Astrocyte of the cerebellum (primary cell): ENCODE results near the gene KLHL36.

ENCODE experiments used
- DNase-seq: peaks from one replicate; pipeline ENCODE4 v3.0.0-alpha.2; 2011; ENCODE audit warnings: low read depth
- H3K4me3 ChIP-seq: 2 replicates; pipeline ENCODE4 v1.5.1; 2011; ENCODE audit warnings: mild to moderate bottlenecking, low read depth, low read length, moderate library complexity
- in situ Hi-C: cut with HindIII; loops from 2 replicates; pipeline ENCODE4 v1.10.0; 2017; ENCODE audit warnings: low sequenced_read_pairs
- TF ChIP-seq, protein P1 (sequence below): IDR thresholded peaks from 2 replicates; pipeline ENCODE4 v1.5.1; 2012; ENCODE audit warnings: low read length, low read depth, moderate library complexity, mild to moderate bottlenecking; ENCODE audit errors: missing control alignments

The KLHL36 gene

DNA sequence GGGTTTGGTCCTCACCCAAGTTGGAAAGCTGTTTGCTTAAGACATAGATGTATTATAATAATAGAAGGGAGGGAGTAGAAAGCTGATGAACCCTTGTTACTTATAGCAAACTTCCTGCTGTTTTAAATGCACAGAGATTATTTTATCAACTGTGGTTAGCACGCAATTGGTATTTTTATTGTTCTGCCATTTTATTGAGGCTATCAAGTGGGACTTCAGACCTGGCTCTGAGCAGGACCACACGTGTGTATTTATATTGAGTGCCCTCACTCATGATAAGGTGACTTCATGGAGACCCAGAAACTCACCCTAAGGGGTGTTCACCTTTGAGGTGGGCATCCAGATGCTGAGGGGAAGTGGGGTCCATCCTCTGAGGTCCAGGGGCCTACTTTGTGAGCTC is 17.0 kb downstream of the KLHL36 start:
- no peak for DNase-seq
- no peak overlapping the region for H3K4me3 ChIP-seq
- TF ChIP-seq, protein P1, sequence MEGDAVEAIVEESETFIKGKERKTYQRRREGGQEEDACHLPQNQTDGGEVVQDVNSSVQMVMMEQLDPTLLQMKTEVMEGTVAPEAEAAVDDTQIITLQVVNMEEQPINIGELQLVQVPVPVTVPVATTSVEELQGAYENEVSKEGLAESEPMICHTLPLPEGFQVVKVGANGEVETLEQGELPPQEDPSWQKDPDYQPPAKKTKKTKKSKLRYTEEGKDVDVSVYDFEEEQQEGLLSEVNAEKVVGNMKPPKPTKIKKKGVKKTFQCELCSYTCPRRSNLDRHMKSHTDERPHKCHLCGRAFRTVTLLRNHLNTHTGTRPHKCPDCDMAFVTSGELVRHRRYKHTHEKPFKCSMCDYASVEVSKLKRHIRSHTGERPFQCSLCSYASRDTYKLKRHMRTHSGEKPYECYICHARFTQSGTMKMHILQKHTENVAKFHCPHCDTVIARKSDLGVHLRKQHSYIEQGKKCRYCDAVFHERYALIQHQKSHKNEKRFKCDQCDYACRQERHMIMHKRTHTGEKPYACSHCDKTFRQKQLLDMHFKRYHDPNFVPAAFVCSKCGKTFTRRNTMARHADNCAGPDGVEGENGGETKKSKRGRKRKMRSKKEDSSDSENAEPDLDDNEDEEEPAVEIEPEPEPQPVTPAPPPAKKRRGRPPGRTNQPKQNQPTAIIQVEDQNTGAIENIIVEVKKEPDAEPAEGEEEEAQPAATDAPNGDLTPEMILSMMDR = no peak
- in situ Hi-C loops = no loop called here

DNA sequence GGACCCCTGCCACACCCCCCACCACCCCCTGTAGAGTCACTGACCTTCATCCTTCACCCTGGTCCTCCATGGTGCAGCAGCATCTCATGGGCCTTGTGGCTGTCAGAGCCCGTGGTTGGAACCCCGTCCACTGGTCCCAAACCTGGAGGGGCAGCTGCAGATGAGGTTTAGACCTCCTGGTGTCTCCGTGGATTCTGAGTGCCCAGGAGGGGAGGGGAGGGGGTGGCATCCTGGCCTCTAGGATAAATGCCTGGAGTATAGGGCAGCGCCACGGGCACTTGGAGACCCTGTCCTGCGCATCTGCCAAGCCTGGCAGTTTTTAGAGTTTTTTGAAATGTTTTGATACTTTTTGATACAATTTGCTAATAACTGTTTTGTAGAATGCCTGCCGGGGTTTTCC is 17.5 kb downstream of the KLHL36 start:
- DNase-seq = no peak
- no peak overlapping the region for H3K4me3 ChIP-seq
- TF ChIP-seq, protein P1 = no peak
- in situ Hi-C loops = no loop called here

DNA sequence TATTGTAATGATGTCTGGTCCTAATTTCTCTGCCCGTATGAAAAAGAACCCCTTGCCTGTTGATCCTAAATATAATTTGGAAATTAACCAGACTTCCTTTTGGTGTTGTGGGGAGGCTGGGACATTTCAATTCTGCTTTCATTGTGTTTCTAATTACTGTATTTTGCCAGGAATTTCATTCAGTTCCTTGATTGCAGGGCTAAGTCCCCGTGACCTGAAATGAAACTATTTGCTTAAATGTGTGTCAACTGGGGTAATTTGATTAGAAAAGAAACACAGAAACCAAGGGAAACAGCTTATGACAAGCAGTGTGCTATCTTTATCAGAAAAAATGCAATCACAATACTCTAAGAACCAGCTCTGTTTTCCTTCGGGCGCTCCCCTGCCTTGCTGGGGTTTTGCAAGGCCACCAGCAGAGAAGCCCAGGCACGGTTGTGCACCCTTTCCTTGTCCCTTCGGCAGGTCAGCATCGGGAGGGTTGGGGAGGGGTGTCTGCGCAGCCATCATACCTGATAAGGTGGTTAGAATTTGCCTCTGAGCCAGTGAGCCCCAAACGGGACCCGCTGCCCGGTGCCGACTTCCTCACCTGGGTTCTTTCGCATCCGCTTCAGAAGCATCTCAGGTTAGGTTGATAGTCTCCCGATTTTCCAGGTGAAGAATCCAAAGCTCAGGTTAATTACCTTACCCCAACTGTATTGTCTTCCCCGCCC is 19.4 kb downstream of the KLHL36 start:
- H3K4me3 ChIP-seq = no peak overlapping the region
- in situ Hi-C loops = no loop called here
- DNase-seq = no peak
- TF ChIP-seq, protein P1 = no peak

DNA sequence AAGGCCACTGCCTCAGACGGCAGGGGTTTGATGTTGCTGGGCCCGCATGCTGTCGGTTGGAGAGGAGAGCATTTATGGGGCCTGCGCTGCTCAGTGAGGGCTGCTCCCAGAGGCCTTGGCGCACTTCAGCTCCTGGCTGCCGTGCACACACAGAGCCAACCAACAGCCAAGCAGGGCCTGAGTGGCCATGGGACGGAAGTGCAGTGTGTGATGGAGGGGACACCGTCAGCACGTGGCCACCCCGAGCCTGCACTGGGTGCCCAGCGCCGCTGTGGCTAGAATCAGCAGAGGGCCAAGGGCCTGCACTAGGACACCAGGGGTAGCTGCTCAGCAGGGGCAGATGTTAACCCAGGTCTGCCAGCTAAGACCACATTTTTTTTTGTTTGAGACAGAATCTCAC is 21.8 kb downstream of the KLHL36 start:
- DNase-seq = no peak
- TF ChIP-seq, protein P1 = no peak
- in situ Hi-C loops = no loop called here
- no peak overlapping the region for H3K4me3 ChIP-seq

DNA sequence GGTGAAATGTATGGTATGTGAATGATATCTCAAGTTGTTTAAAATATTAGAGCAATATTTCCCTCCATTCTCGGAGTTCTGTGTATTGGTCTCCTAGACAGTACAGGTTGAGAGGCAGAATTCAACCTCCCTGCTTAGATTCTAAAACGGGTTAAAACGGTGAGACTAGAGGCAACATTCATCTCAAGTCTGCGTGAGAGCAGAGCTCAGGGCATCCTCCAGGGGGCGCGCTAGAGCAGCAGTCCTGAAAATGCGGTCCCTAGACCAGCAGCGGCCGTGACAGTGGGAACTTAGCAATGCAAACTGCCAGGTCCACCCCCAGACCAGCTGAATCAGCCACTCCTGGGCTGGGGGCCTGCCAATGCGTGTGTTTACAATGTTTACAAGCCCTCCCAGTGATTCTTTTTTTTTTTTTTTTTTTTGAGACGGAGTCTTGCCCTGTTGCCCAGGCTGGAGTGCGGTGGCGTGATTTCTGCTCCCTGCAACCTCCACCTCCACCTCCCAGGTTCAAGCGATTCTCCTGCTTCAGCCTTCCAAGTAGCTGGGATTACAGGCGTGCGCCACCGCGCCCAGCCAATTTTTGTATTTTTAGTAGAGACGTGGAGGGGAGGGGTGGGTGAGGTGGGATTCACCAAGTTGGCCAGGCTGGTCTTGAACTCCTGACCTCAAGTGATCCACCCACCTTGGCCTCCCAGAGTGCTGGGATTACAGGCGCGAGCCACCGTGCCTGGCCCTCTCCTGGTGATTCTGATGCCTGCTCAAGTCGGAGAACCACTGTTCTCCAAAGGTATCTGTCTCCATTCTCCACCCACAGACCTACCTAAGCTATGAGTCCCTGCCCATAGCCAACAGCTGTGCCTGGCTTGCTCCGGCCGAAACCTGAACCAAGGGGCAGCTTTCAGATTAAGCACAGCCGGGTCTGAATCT is 24.2 kb downstream of the KLHL36 start:
- peak; percentile 23 for DNase-seq
- TF ChIP-seq, protein P1 = peak; percentile 95
- no peak overlapping the region for H3K4me3 ChIP-seq
- in situ Hi-C loops = no loop called here

DNA sequence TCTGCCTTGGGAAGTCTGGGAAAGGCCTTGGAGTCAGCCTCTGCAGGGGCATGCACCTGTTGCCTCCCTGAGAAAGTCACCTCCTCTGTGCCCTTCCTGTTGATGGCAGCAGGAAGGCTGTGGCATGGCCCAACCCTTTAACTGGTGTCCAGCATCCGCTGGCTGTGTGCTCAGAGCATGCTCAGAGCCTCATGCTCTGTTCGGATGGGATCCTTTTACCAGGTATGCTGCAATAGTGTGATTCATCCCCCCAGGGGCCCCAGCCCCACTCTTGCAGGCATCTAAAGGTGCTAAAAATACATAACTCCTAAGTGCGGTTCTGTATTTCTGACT is 24.9 kb downstream of the KLHL36 start:
- in situ Hi-C loops = no loop called here
- TF ChIP-seq, protein P1 = no peak
- no peak overlapping the region for H3K4me3 ChIP-seq
- DNase-seq = no peak
